ENCODE data around the gene DCDC1.
A peak's percentile ranks its signal among the peaks of the same experiment; 100 is the strongest.

Gene DCDC1

GRCh38 chr11:31199378-31199777 is 170.2 kb downstream of the DCDC1 start:
- no peak for DNase-seq

- DNase-seq = no peak
Observed at GRCh38 chr11:31173926-31174680, 195.4 kb downstream of the DCDC1 start.

DNA sequence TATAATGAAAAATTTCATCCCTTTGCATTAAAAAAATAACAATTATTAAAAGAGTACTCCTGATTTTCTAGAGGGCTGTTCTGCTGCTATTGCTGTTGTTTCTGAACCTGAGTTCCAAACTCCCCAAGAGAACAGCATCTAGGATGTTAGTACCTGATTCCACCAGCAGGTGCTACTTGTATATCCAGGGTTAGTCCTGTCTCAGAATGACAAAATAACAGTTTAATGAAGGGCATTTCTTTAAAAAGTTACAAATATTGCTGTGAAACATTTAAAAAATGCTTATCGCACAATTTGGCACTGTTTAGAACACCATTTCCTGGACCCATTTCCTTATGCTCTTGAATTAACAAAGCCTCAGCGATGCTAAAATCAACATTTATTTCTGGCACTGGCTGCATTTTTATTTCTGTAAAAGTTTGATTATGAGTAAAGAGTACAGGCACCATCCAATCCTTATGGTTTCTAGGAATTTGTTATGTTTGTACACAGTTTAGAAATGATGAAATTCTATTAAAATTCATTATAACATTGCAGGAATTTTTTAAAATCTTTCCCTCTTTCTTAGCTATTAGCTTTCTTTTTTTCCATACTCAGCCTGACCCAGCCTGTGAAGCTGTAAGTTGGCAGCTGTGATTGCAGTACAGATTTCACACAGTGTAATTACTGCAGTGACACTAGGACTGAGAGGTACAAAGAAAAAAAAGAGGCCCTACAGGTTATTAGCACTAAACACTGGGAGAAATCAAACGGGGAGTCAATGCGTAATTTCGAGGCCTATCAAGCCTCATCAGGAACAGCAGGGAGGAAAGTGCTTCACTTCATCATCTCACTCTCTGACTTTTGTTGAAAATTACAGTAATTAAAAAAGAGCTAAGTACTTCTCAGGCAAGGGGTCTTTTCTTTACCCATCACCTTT is 208.8 kb downstream of the DCDC1 start:
- no peak for DNase-seq

GRCh38 chr11:31150841-31151240 is 218.7 kb downstream of the DCDC1 start:
- no peak for DNase-seq

- no peak for DNase-seq
Observed at GRCh38 chr11:31150011-31150410, 219.5 kb downstream of the DCDC1 start.

- no peak for DNase-seq
Observed at GRCh38 chr11:31141789-31142188, 227.8 kb downstream of the DCDC1 start.

GRCh38 chr11:31139479-31139878 is 230.1 kb downstream of the DCDC1 start:
- DNase-seq = no peak

DNA sequence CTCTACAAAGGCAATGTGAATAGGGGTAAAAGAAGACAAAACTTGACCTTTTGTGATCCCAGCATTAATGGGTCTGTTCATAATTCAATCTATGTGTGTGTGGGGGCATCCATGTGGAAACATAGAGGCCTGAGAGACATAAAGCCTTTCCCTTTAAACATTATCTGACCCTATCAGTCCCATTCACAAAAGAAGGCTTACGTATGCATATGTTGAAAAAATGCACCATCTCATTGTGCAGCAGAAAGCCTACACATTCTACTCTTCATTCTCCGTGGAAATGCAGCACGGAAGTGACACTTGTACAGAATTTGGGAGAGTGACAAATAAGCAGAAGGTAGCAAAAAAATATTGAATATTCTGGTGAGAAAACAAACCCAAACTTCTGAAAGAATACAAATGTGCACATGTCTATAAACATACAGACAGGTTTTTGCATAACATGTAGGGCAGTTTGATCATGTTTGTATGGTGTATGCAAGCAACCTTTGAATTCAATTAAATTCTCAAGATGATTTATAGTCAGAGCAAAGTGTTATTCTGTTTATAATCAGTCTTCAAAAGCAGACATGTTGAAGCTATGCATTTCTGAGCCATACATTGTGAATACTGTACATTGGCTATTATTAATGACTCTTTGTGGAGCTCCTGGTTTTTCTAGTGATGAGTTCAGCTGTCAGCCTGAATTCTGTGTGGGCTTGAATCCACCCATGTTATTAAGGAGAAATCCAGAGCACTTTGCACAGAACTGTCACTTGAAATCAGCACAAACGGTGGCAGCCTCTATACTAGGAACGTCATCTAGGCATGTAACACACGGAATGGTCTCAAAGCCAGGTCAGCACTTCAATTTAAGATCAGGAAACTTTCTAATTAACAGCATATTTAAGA is 236.8 kb downstream of the DCDC1 start:
- no peak for DNase-seq

DNA sequence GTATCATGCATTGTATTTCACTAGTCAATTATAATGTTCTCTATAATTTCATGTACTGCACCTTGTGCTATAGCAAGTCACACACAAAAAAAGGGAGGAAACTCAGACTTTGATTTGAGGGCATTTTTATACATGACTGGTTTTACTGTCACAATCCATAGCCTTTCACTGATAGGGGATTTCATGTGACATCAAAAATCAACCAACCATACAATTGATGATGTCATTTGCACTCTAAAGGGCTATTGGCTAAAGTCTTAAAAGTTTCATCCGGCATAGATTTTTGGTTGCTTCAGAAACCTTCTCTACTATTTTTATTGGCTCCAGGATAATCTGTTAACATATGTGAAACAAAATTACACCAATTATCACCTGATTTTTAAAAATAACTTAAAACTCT is 237.8 kb downstream of the DCDC1 start:
- DNase-seq = no peak

DNA sequence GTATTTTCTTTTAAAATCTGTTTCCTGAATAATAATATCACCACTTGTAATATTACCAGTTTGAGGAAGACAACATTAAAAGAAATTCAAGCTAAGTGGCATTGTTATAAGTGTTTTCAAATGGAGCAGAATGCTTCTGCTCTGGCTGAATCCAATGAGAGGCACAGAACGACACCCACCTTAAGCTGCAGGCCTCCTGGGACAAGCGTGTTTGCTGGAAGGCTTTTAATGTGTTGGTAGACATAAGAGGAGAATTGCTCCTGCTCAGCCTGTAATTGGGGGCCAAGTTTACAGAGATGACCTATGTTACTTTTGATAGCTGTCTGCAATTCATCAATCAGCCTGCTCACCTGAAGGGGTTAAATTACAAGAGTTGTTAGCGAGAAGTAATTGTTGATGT is 242.2 kb downstream of the DCDC1 start:
- no peak for DNase-seq

DNA sequence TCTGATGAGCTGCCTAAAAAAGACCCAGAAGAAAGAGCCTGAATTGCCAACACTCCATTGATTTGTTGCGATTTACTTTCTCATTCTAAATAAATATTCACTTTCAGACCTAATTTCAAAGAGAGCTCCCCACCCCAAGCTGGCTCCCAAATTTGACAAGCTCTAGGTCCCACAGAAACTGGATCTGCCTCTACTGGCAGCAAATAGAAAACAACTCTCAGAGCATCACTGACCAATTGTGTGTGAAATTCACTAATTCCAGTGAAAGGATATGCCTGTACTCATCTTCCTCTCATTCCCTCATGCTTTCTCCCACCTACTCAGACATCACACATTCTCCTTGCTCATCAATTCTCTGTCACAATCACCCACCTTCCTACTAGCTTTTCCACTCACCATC is 249.1 kb downstream of the DCDC1 start:
- DNase-seq = no peak

- no peak for DNase-seq
Observed at GRCh38 chr11:31118566-31118965, 251.0 kb downstream of the DCDC1 start.

DNA sequence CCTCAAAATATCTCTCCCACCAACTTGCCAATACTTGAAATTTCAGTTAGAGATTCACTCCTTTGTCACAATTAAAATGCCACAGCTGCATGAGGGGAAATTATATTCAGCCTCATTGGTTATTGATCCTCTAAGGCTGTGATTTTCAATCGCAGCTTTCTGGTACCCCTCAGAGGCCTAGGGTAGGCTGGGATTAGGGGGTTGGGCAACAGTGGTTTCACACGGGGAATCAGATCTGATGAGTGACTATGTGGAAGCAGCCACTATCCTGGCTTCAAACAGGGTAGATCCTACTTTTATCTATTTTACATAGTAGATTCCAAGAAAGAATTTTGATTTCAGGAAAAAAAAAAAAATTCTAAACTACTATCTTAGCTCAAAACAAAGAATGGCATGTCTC is 252.5 kb downstream of the DCDC1 start:
- no peak for DNase-seq

GRCh38 chr11:31114442-31114841 is 255.1 kb downstream of the DCDC1 start:
- no peak for DNase-seq

DNA sequence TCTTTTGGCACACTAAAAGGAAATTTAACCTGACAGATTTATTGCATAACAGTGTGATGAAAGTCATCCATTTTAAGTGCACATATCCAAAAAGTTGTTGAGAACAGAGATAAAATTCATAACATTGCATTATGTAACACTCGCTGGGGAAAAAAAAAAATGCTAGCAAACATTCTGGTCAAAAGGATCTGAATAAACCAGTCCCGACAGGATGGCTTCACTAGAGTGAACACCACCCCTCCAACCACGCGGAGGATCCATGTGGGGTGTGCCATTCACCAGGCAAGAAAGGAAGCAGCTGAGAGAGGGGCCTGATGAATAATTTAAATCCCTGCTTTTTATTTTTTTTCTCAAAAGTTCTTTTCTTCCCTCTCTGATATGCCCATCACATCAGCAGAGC is 258.7 kb downstream of the DCDC1 start:
- no peak for DNase-seq

DNA sequence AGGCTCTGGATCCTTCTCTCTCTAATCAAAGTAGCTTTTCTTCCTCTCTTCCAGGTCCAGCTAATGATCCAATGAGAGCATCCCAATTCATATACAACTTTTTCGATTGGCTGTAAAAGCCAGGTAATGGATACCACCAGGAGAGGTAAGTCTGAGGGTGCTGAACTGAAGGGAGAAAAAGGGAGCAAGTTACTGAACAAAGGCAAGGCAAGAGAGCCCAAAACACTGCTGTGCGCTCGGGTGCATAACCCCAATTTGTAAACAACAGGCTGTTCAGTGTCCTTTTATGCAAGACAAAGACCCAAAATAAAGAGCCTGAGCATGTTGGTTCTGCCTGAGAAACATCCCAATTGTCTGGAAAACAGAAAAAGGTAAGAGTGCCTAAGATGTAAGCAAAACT is 260.1 kb downstream of the DCDC1 start:
- no peak for DNase-seq

GRCh38 chr11:31107649-31108048 is 261.9 kb downstream of the DCDC1 start:
- no peak for DNase-seq

GRCh38 chr11:31106968-31107576 is 262.5 kb downstream of the DCDC1 start:
- peak; percentile 3 for DNase-seq

- no peak for DNase-seq
Observed at GRCh38 chr11:31106326-31106725, 263.2 kb downstream of the DCDC1 start.

DNA sequence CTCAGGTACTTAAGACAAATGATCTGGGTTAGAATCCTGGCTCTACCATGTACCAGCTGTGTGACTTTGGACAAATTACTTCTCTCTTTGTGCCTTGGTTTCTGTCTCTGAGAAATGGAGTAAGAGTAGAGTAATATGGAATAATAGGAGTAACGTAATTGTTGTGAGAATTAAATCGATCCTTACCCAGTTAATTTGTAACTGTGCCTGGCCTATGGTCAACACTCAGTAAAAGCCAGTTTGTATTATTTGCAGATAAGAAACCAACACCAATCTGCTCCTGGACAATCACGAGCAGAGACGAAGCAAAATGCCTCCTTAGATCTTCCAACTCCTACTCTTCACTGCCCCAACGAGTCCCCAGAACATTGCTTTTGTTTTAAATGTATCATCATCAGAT is 266.7 kb downstream of the DCDC1 start:
- no peak for DNase-seq

DNA sequence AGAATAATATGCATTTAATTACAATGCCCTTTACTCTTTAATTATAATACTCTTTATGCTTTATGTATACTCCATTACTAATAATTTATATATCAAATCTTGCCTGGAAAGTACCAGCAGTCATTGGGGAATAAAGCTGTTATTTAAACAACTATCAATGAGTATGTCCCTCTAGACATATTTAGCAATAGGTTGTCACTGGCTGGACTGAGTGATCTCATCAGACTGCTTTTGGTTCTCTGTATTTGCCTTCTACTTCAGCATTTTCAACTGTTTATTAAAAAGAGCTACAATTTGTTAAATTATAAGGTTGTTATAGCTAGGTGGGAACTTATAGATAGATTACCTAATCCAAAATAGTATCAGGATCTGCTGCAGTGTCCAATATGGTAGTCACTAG is 267.2 kb downstream of the DCDC1 start:
- no peak for DNase-seq

- DNase-seq = no peak
Observed at GRCh38 chr11:31096191-31096805, 273.2 kb downstream of the DCDC1 start.
